ENCODE data around the gene SLC28A1.

DNA sequence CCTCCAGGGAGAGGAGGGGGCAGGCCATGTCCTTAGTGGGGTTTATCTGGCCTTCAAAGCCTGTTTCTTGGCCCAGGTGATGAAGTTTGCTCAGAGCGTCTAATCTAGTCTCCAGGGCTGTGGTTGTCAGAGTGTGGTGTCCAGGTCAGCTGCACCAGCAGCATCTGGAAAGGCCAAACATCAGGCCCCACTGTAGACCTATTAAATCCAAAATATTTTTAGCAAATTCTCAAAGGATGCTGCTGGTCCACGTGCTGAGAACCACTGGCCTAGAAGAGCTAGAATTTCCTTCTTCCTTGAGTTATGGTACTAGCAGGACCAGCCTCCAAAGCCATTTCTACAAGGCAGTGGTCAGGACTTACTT, 28.9 kb downstream of the SLC28A1 start:
- no peak for TF ChIP-seq EZH2 (IDR thresholded peaks at IDR 0.05; ENCODE audit: borderline replicate concordance, insufficient read depth, low read depth, low read length, poor library complexity, severe bottlenecking)
- TF ChIP-seq, protein P1, sequence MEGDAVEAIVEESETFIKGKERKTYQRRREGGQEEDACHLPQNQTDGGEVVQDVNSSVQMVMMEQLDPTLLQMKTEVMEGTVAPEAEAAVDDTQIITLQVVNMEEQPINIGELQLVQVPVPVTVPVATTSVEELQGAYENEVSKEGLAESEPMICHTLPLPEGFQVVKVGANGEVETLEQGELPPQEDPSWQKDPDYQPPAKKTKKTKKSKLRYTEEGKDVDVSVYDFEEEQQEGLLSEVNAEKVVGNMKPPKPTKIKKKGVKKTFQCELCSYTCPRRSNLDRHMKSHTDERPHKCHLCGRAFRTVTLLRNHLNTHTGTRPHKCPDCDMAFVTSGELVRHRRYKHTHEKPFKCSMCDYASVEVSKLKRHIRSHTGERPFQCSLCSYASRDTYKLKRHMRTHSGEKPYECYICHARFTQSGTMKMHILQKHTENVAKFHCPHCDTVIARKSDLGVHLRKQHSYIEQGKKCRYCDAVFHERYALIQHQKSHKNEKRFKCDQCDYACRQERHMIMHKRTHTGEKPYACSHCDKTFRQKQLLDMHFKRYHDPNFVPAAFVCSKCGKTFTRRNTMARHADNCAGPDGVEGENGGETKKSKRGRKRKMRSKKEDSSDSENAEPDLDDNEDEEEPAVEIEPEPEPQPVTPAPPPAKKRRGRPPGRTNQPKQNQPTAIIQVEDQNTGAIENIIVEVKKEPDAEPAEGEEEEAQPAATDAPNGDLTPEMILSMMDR (IDR thresholded peaks at IDR 0.05): no peak

Measured in B cell (primary cell).